B cell (primary cell): ENCODE measurements around the gene LMAN1. TPM values are rescaled to one million over a fixed set of nuclear protein-coding genes. Genes with fewer than 3 reads are reported as not detected.

ENCODE experiments used
- ATAC-seq: fragments of 200-7000 bp; cut with Tn5 transposase; one replicate; pipeline ENCODE4 v1.10.0; 2021; ENCODE audit warnings: low read depth, mild to moderate bottlenecking, moderate number of reproducible peaks, moderate library complexity
- CTCF ChIA-PET: fragments of 350-600 bp; sonication (Branson Sonifier 250); formaldehyde crosslinking; loops from one replicate; lab custom pipeline; 2021; ENCODE audit warnings: antibody characterized with exemption, inconsistent platforms; lab: Charles Lee
- POLR2A ChIA-PET: fragments of 350-600 bp; sonication (Branson Sonifier 250); formaldehyde crosslinking; loops from one replicate; lab custom pipeline; 2021; ENCODE audit warnings: antibody characterized with exemption; lab: Charles Lee
- DNase-seq: peaks from one replicate; pipeline ENCODE4 v3.0.0; 2013
- H2AFZ ChIP-seq: 2 replicates; pipeline ENCODE4 v1.6.1; 2012; ENCODE audit warnings: mild to moderate bottlenecking, low read depth, low read length; ENCODE audit not compliant: insufficient read depth, poor library complexity, severe bottlenecking
- H3K27ac ChIP-seq, 2 donors: 1 replicate in 1 of 2; 2 replicates in 1 of 2; pipeline ENCODE4 v1.5.1; 2012 to 2013; ENCODE audit warnings: low read length in 2 of 2, mild to moderate bottlenecking in 2 of 2, moderate library complexity in 1 of 2
- H3K27me3 ChIP-seq, 4 experiments: fragments of 200-600 bp in 1 of 4; sonication (generic) in 1 of 4; replicated peaks in 1 of 4; 1 replicate in 2 of 4; 2 replicates in 2 of 4; pipeline versions ENCODE4 v1.6.1 to v1.7.0; 2013 to 2016; ENCODE audit warnings: low read length in 3 of 4, mild to moderate bottlenecking in 2 of 4, mixed read lengths in 1 of 4, moderate library complexity in 1 of 4; ENCODE audit not compliant: insufficient read depth in 4 of 4, control insufficient read depth in 3 of 4; ENCODE audit errors: control extremely low read depth in 1 of 4
- H3K36me3 ChIP-seq, 2 experiments: replicated peaks in 1 of 2; 1 replicate in 1 of 2; 2 replicates in 1 of 2; pipeline versions ENCODE4 v1.6.1 to v1.7.1; 2013; ENCODE audit warnings: low read length in 1 of 2; ENCODE audit not compliant: insufficient read depth in 2 of 2, control insufficient read depth in 1 of 2; ENCODE audit errors: control extremely low read depth in 1 of 2, extremely low read depth in 1 of 2
- H3K4me1 ChIP-seq, 2 donors: fragments of 200-600 bp in 1 of 2; sonication (generic) in 1 of 2; 1 replicate in 1 of 2; 2 replicates in 1 of 2; pipeline versions ENCODE4 v1.5.1 to v1.6.1; 2013 to 2017; ENCODE audit warnings: low read length in 2 of 2; ENCODE audit not compliant: control insufficient read depth in 2 of 2, insufficient read depth in 2 of 2
- H3K4me2 ChIP-seq: replicated peaks from 2 replicates; pipeline ENCODE3; 2012; ENCODE audit warnings: mild to moderate bottlenecking, low read depth, low read length; ENCODE audit not compliant: poor library complexity, severe bottlenecking
- H3K4me3 ChIP-seq, 5 experiments: fragments of 200-600 bp in 1 of 5; sonication (generic) in 1 of 5; 1 replicate in 3 of 5; 2 replicates in 2 of 5; pipeline versions ENCODE4 v1.5.1 to v1.7.0; 2011 to 2016; ENCODE audit warnings: low read length in 4 of 5, mild to moderate bottlenecking in 4 of 5, low read depth in 2 of 5, control low read depth in 1 of 5, moderate library complexity in 1 of 5; ENCODE audit not compliant: insufficient read depth in 1 of 5; ENCODE audit errors: control extremely low read depth in 1 of 5, extremely low read depth in 1 of 5
- H3K79me2 ChIP-seq: fragments of 200-600 bp; sonication (generic); one replicate; pipeline ENCODE4 v1.6.0; 2016; ENCODE audit warnings: low read length; ENCODE audit not compliant: control insufficient read depth, insufficient read depth
- H3K9ac ChIP-seq: fragments of 200-600 bp; sonication (generic); 2 replicates; pipeline ENCODE4 v1.6.1; 2017; ENCODE audit warnings: mild to moderate bottlenecking, low read length, moderate library complexity
- H3K9me3 ChIP-seq, 3 donors: one replicate each; pipeline versions ENCODE4 v1.6.1 to v1.7.1; 2013; ENCODE audit warnings: low read length in 2 of 3; ENCODE audit not compliant: control insufficient read depth in 2 of 3, insufficient read depth in 1 of 3; ENCODE audit errors: control extremely low read depth in 1 of 3
- H4K20me1 ChIP-seq: 2 replicates; pipeline ENCODE4 v1.6.0; 2012; ENCODE audit warnings: mild to moderate bottlenecking, low read length; ENCODE audit not compliant: insufficient read depth, control insufficient read depth, poor library complexity, severe bottlenecking
- H3K27ac Mint-ChIP-seq: one replicate; pipeline ENCODE4 v1.8.0; 2021; ENCODE audit warnings: mixed read lengths
- H3K27me3 Mint-ChIP-seq: one replicate; pipeline ENCODE4 v1.8.0; 2021; ENCODE audit warnings: mixed read lengths
- H3K4me1 Mint-ChIP-seq: one replicate; pipeline ENCODE4 v1.8.0; 2021; ENCODE audit warnings: mixed read lengths
- H3K4me3 Mint-ChIP-seq: one replicate; pipeline ENCODE4 v1.8.0; 2021; ENCODE audit warnings: mixed read lengths
- H3K9me3 Mint-ChIP-seq: one replicate; pipeline ENCODE4 v1.8.0; 2022; ENCODE audit warnings: mixed read lengths; ENCODE audit not compliant: insufficient read depth
- CTCF ChIP-seq: fragments of 200-600 bp; IDR thresholded peaks from one replicate; pipeline ENCODE4 v1.8.0; 2022; ENCODE audit warnings: antibody characterized with exemption, mild to moderate bottlenecking
- EZH2 ChIP-seq: IDR thresholded peaks from 2 replicates; pipeline ENCODE4 v1.6.1; 2012; ENCODE audit warnings: borderline replicate concordance, low read depth, mild to moderate bottlenecking, moderate library complexity, low read length; ENCODE audit not compliant: insufficient read depth, poor library complexity, severe bottlenecking
- WGBS: methylation state at CpG from one replicate; pipeline ENCODE4 v1.1.5; 2013; ENCODE audit warnings: missing lambda C conversion rate; ENCODE audit not compliant: insufficient coverage; 5-methylcytosine and 5-hydroxymethylcytosine counted together
- intact Hi-C: fragments of 100-400 bp; cut with micrococcal nuclease; formaldehyde crosslinking; loops from one replicate; pipeline ENCODE4 v1.10.0; 2022
- polyA plus RNA-seq: library from polyadenylated mRNA; depleted of rRNA; stranded (reverse); fragments of >200 nt; gene quantifications from 2 replicates; pipeline ENCODE4 v1.2.3, GENCODE V29; 2012
- total RNA-seq, 2 donors: library from RNA; stranded (reverse); fragments of 120-200 nt in 1 of 2; gene quantifications; 1 replicate in 1 of 2; 2 replicates in 1 of 2; pipeline versions ENCODE4 v1.2.3 to v1.2.4, GENCODE V29; 2013 to 2022

LMAN1 gene
- total and polyA plus RNA-seq, 2 donors (not counting 1 experiment from before 2014, with no cell fraction given): 9.2 to 41.1 TPM

GRCh38 chr18:59286341-59286740, 72.7 kb downstream of the LMAN1 start:
- H3K4me1 Mint-ChIP-seq: no peaks in the 10 kb centered on the region

GRCh38 chr18:59282341-59282740, 76.7 kb downstream of the LMAN1 start:
- Histone ChIP-seq H4K20me1 (no peaks in the 10 kb centered on the region), H3K27me3 (peaks cover 0 to 19% (median 13%) of the 10 kb centered on the region in 4 experiments), H3K79me2 (no peaks in the 10 kb centered on the region), H2AFZ (no peak overlapping the region), H3K9me3 (no peaks in the 10 kb centered on the region), H3K27ac (no peak overlapping the region), H3K36me3 (no peaks in the 10 kb centered on the region), H3K4me1 (no peaks in the 10 kb centered on the region), H3K9ac (no peak overlapping the region), H3K4me3 (no peak overlapping the region), H3K4me2 (no peak overlapping the region)
- intact Hi-C loops: no loop called here
- WGBS: 63% methylated on average over 4 of the region's 11 CpGs
- ChIA-PET CTCF (no interaction called here), POLR2A (no interaction called here)
- no peak for DNase-seq
- H3K9me3 Mint-ChIP-seq: no peaks in the 10 kb centered on the region
- ATAC-seq: no peak
- no peak overlapping the region for H3K4me3 Mint-ChIP-seq
- peaks cover 58% of the 10 kb centered on the region for H3K27me3 Mint-ChIP-seq
- H3K27ac Mint-ChIP-seq: no peak overlapping the region
- TF ChIP-seq EZH2: no peak
- no peak for TF ChIP-seq CTCF
- no peaks in the 10 kb centered on the region for H3K4me1 Mint-ChIP-seq

More at GRCh38 chr18:59286341-59286740, 72.7 kb downstream of the LMAN1 start:
- no peak overlapping the region for H2AFZ ChIP-seq
- H3K79me2 ChIP-seq: no peaks in the 10 kb centered on the region
- peaks cover 0 to 11% (median 7%) of the 10 kb centered on the region in 4 experiments for H3K27me3 ChIP-seq
- H3K4me2 ChIP-seq: no peak overlapping the region
- intact Hi-C loops: no loop called here
- ChIA-PET POLR2A (no interaction called here), CTCF (interaction anchor here (0.6 kb wide), 1 partner anchor 661 kb away, joined by 4 read pairs; no protein-coding TSS in a partner anchor)
- TF ChIP-seq EZH2 (no peak), CTCF (no peak)
- H3K4me3 ChIP-seq: no peak overlapping the region
- Mint-ChIP-seq H3K27me3 (peaks cover 56% of the 10 kb centered on the region), H3K27ac (no peak overlapping the region), H3K9me3 (peaks cover 1% of the 10 kb centered on the region), H3K4me3 (no peak overlapping the region)
- no peaks in the 10 kb centered on the region for H3K36me3 ChIP-seq
- no peak for DNase-seq
- no peak for ATAC-seq
- no peak overlapping the region for H3K9ac ChIP-seq
- H4K20me1 ChIP-seq: no peaks in the 10 kb centered on the region
- no peaks in the 10 kb centered on the region for H3K4me1 ChIP-seq
- H3K9me3 ChIP-seq: no peaks in the 10 kb centered on the region
- no peak overlapping the region for H3K27ac ChIP-seq
- WGBS: 76% methylated on average over 4 of the region's 6 CpGs
